Activated CD4-positive, alpha-beta T cell treated with anti-CD3 and anti-CD28 coated beads for 48 hours (primary cell): ENCODE results near the gene TSPAN32.
"Not testable (repeated sequence)": the region's sequence is repeated elsewhere in the genome, so short reads cannot be mapped to it uniquely, and the experiment has no call there.

ENCODE experiments used
- DNase-seq: peaks from one replicate; pipeline ENCODE4 v3.0.0-alpha.2; 2020

Gene TSPAN32

GRCh38 chr11:2267306-2267850 is 34.4 kb upstream of the TSPAN32 start:
- no peak for DNase-seq

GRCh38 chr11:2267851-2268728 is 33.7 kb upstream of the TSPAN32 start:
- DNase-seq: no peak

GRCh38 chr11:2268729-2269600 is 32.8 kb upstream of the TSPAN32 start:
- peak; percentile 89 for DNase-seq

- DNase-seq: peak; percentile 65
Observed at GRCh38 chr11:2269601-2270321, 32.1 kb upstream of the TSPAN32 start.

GRCh38 chr11:2270322-2271076 is 31.3 kb upstream of the TSPAN32 start, which contains the start of gene ASCL2:
ASCL2 (minus strand) TSS chr11:2270588; CDS start chr11:2270332, 256 bp downstream.
- peak; percentile 22 for DNase-seq

GRCh38 chr11:2271077-2271326 is 30.8 kb upstream of the TSPAN32 start:
- DNase-seq: peak; percentile 52

- DNase-seq: no peak
Observed at GRCh38 chr11:2271327-2272227, 30.2 kb upstream of the TSPAN32 start.

GRCh38 chr11:2272228-2272945 is 29.4 kb upstream of the TSPAN32 start:
- DNase-seq: no peak

GRCh38 chr11:2272946-2273280 is 28.9 kb upstream of the TSPAN32 start:
- no peak for DNase-seq

GRCh38 chr11:2273311-2273710 is 28.5 kb upstream of the TSPAN32 start:
- DNase-seq: no peak

- DNase-seq: no peak
Observed at GRCh38 chr11:2273771-2274170, 28.0 kb upstream of the TSPAN32 start.

- DNase-seq: no peak
Observed at GRCh38 chr11:2275334-2276279, 26.2 kb upstream of the TSPAN32 start.

GRCh38 chr11:2276280-2277007 is 25.4 kb upstream of the TSPAN32 start:
- DNase-seq: no peak

- DNase-seq: no peak
Observed at GRCh38 chr11:2277008-2277346, 24.8 kb upstream of the TSPAN32 start.

- no peak for DNase-seq
Observed at GRCh38 chr11:2277933-2278523, 23.8 kb upstream of the TSPAN32 start.

GRCh38 chr11:2280208-2280607 is 21.6 kb upstream of the TSPAN32 start:
- no peak for DNase-seq

- DNase-seq: not testable (repeated sequence)
Observed at GRCh38 chr11:2286350-2286749, 15.5 kb upstream of the TSPAN32 start.

- no peak for DNase-seq
Observed at GRCh38 chr11:2287091-2287490, 14.7 kb upstream of the TSPAN32 start.
